ENCODE measurements around the gene ARID5B.

DNA sequence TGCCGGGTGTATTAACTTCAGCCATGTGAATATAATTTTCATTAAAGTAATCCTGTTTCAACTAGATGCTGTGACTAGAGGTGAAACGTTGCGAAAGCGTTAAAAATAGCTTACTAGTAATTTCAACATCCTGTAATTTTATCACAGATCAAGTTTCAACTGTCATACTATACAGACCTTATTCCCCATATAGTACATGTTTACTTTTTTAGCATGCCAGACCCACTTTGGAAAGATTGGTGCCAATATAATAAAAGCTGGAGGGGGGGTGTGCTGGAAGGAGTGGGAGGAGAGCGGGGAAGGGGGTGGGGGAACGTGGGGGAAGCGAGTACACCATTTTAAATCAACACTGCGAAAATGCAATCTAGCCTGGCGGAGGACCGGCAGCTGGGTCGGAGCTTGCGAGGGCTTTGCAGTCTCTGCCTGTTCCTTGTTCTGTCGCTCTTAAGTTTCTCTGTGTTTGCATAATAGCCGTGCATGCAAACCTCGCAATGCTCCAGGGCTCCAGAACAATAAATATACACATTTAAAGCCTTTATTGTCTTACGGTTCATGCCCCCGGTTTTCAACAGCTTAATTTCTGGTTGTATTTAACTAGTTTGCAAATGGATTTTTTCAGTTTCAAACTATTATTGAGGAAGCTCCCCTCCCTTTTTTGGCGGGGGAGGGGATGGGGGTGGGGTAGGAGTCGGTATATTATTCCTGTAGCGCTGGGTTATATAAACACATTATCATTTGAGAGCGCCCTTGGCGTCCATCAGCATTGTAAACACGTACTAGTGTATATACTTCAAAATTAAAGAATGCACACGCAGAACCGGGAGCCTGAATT, 1.3 kb upstream of the ARID5B start:
- TF ChIP-seq, protein P1, sequence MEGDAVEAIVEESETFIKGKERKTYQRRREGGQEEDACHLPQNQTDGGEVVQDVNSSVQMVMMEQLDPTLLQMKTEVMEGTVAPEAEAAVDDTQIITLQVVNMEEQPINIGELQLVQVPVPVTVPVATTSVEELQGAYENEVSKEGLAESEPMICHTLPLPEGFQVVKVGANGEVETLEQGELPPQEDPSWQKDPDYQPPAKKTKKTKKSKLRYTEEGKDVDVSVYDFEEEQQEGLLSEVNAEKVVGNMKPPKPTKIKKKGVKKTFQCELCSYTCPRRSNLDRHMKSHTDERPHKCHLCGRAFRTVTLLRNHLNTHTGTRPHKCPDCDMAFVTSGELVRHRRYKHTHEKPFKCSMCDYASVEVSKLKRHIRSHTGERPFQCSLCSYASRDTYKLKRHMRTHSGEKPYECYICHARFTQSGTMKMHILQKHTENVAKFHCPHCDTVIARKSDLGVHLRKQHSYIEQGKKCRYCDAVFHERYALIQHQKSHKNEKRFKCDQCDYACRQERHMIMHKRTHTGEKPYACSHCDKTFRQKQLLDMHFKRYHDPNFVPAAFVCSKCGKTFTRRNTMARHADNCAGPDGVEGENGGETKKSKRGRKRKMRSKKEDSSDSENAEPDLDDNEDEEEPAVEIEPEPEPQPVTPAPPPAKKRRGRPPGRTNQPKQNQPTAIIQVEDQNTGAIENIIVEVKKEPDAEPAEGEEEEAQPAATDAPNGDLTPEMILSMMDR (IDR thresholded peaks at IDR 0.05) = no peak
- TF ChIP-seq EZH2 (IDR thresholded peaks at IDR 0.05; ENCODE audit: borderline replicate concordance, insufficient read depth, low read depth, low read length, poor library complexity, severe bottlenecking) = no peak

Data from B cell (primary cell).